A549 (cell line): Measurements from ENCODE around the gene TECPR2.

Source experiments
- JUN ChIP-seq, 2 experiments: fragments of >200 bp; sonication (Bioruptor Twin); formaldehyde crosslinking; IDR thresholded peaks; 2 replicates in 1 of 2; 3 replicates in 1 of 2; pipeline ENCODE4 v1.6.1; 2016 to 2017
- RAD21 ChIP-seq, 2 experiments: fragments of >200 bp in 1 of 2; sonication (Bioruptor Twin) in 1 of 2; formaldehyde crosslinking in 1 of 2; IDR thresholded peaks in 1 of 2; conservative IDR thresholded peaks in 1 of 2; 2 replicates in 1 of 2; 3 replicates in 1 of 2; pipeline ENCODE4 v1.6.1; 2012 to 2018; ENCODE audit warnings: inconsistent platforms in 1 of 2
- TF ChIP-seq, protein P1 (sequence below): fragments of >200 bp; sonication (Bioruptor Twin); formaldehyde crosslinking; IDR thresholded peaks from 3 replicates; pipeline ENCODE4 v1.5.1; 2016

- no peak for TF ChIP-seq RAD21 (conservative IDR thresholded peaks at IDR 0.05 in 1 of 2, IDR thresholded peaks at IDR 0.05 in 1 of 2)
- no peak for TF ChIP-seq JUN (IDR thresholded peaks at IDR 0.05)
- TF ChIP-seq, protein P1, sequence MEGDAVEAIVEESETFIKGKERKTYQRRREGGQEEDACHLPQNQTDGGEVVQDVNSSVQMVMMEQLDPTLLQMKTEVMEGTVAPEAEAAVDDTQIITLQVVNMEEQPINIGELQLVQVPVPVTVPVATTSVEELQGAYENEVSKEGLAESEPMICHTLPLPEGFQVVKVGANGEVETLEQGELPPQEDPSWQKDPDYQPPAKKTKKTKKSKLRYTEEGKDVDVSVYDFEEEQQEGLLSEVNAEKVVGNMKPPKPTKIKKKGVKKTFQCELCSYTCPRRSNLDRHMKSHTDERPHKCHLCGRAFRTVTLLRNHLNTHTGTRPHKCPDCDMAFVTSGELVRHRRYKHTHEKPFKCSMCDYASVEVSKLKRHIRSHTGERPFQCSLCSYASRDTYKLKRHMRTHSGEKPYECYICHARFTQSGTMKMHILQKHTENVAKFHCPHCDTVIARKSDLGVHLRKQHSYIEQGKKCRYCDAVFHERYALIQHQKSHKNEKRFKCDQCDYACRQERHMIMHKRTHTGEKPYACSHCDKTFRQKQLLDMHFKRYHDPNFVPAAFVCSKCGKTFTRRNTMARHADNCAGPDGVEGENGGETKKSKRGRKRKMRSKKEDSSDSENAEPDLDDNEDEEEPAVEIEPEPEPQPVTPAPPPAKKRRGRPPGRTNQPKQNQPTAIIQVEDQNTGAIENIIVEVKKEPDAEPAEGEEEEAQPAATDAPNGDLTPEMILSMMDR = no peak
Measured at GRCh38 chr14:102502571-102502970, 139.8 kb downstream of the TECPR2 start.
